GM18511 (cell line): ENCODE data around the gene HPS1.
"Not testable (repeated sequence)": the region's sequence is repeated elsewhere in the genome, so short reads cannot be mapped to it uniquely, and the experiment has no call there.

Experiments used
- ATAC-seq: cut with Tn5 transposase; IDR thresholded peaks from one replicate; pipeline ENCODE4 v1.9.1; 2021; ENCODE audit warnings: mild to moderate bottlenecking, moderate library complexity; ENCODE audit not compliant: unreplicated experiment

HPS1 gene

GRCh38 chr10:98396096-98397063 lies 50.4 kb downstream of the HPS1 start:
- ATAC-seq: no peak

- ATAC-seq: no peak
These were observed 51.8 kb downstream of the HPS1 start for GRCh38 chr10:98394851-98395440.

GRCh38 chr10:98391578-98391991 lies 55.1 kb downstream of the HPS1 start:
- peak; percentile 82 for ATAC-seq

GRCh38 chr10:98391065-98391464 lies 55.7 kb downstream of the HPS1 start:
- ATAC-seq: peak; percentile 62

GRCh38 chr10:98390406-98390805 lies 56.3 kb downstream of the HPS1 start:
- ATAC-seq: no peak

GRCh38 chr10:98389398-98389797 lies 57.3 kb downstream of the HPS1 start:
- no peak for ATAC-seq

- no peak for ATAC-seq
These were observed 58.6 kb downstream of the HPS1 start for GRCh38 chr10:98388101-98388655.

- ATAC-seq: no peak
These were observed 62.1 kb downstream of the HPS1 start for GRCh38 chr10:98384531-98385133.

- ATAC-seq: no peak
These were observed 62.9 kb downstream of the HPS1 start for GRCh38 chr10:98383869-98384268.

- not testable (repeated sequence) for ATAC-seq
These were observed 63.5 kb downstream of the HPS1 start for GRCh38 chr10:98383134-98383667.

- no peak for ATAC-seq
These were observed 64.0 kb downstream of the HPS1 start for GRCh38 chr10:98382691-98383101.

- ATAC-seq: no peak
These were observed 66.0 kb downstream of the HPS1 start for GRCh38 chr10:98380493-98381339.

GRCh38 chr10:98378722-98379121 lies 68.0 kb downstream of the HPS1 start:
- no peak for ATAC-seq

- ATAC-seq: no peak
These were observed 69.2 kb downstream of the HPS1 start for GRCh38 chr10:98377536-98377935.

GRCh38 chr10:98377001-98377400 lies 69.7 kb downstream of the HPS1 start:
- ATAC-seq: no peak

- no peak for ATAC-seq
These were observed 70.2 kb downstream of the HPS1 start for GRCh38 chr10:98376485-98376884.

- no peak for ATAC-seq
These were observed 72.3 kb downstream of the HPS1 start for GRCh38 chr10:98374217-98374985.

- no peak for ATAC-seq
These were observed 73.3 kb downstream of the HPS1 start for GRCh38 chr10:98373260-98374040.
